Endothelial cell of umbilical vein (primary cell): ENCODE data around the gene PLCB4. TPM values are rescaled to one million over a fixed set of nuclear protein-coding genes. Genes with fewer than 3 reads are reported as not detected.

Source experiments
- BruUV-seq: library from RNA; stranded (reverse); fragments of 400-500 nt; replicated peaks from 2 replicates; lab custom pipeline; 2021; lab: Mats Ljungman, UMichigan
- CTCF ChIA-PET: fragments of 300-600, 350-600 bp; sonication (Branson Sonifier 250); formaldehyde crosslinking; loops from one replicate; lab custom pipeline; 2021; ENCODE audit warnings: antibody characterized with exemption, inconsistent platforms; lab: Charles Lee
- POLR2A ChIA-PET: fragments of 300-600, 350-600 bp; sonication (Branson Sonifier 250); formaldehyde crosslinking; loops from one replicate; lab custom pipeline; 2021; ENCODE audit warnings: antibody characterized with exemption, inconsistent platforms; lab: Charles Lee
- DNase-seq: peaks from one replicate; pipeline ENCODE4 v3.0.0-alpha.2; 2011; ENCODE audit warnings: low read depth, low spot score
- FAIRE-seq: peaks from 2 replicates; lab custom pipeline; 2011; peaks lifted over from hg19 to GRCh38; lab: Jason Lieb, UNC
- H2AFZ ChIP-seq: 2 replicates; pipeline ENCODE4 v1.6.0; 2012; ENCODE audit warnings: low read depth, low read length, control low read depth, inconsistent platforms
- H3K27ac ChIP-seq: 2 replicates; pipeline ENCODE4 v1.5.1; 2011; ENCODE audit warnings: low read depth, mild to moderate bottlenecking, control low read depth, low read length, moderate library complexity; ENCODE audit not compliant: insufficient read depth
- H3K27me3 ChIP-seq, 2 experiments: 2 replicates each; pipeline versions ENCODE4 v1.6.0 to v1.6.1; 2011; ENCODE audit warnings: low read length in 2 of 2, mixed read lengths in 1 of 2; ENCODE audit not compliant: control insufficient read depth in 2 of 2, insufficient read depth in 2 of 2
- H3K36me3 ChIP-seq, 2 experiments: 2 replicates in 1 of 2; 3 replicates in 1 of 2; pipeline ENCODE4 v1.5.1; 2011; ENCODE audit warnings: low read length in 2 of 2, mild to moderate bottlenecking in 1 of 2, moderate library complexity in 1 of 2; ENCODE audit not compliant: control insufficient read depth in 2 of 2, insufficient read depth in 2 of 2; ENCODE audit errors: extremely low read depth in 1 of 2
- H3K4me1 ChIP-seq: 3 replicates; pipeline ENCODE4 v1.5.1; 2011; ENCODE audit warnings: mild to moderate bottlenecking, low read length; ENCODE audit not compliant: control insufficient read depth, insufficient read depth; ENCODE audit errors: extremely low read depth
- H3K4me2 ChIP-seq: 2 replicates; pipeline ENCODE4 v1.6.1; 2011; ENCODE audit warnings: low read length, control low read depth, mixed read lengths; ENCODE audit not compliant: insufficient read depth
- H3K4me3 ChIP-seq, 3 experiments: fragments of 200-600 bp in 1 of 3; sonication (generic), shearing (Covaris generic) in 1 of 3; replicated peaks in 1 of 3; 2 replicates each; pipeline ENCODE4 v1.5.1; 2011 to 2016; ENCODE audit warnings: control low read depth in 3 of 3, low read length in 3 of 3, mild to moderate bottlenecking in 2 of 3, inconsistent platforms in 1 of 3, low read depth in 1 of 3, moderate library complexity in 1 of 3; ENCODE audit not compliant: insufficient read depth in 1 of 3
- H3K79me2 ChIP-seq: 2 replicates; pipeline ENCODE4 v1.6.0; 2012; ENCODE audit warnings: low read length, inconsistent platforms; ENCODE audit not compliant: control insufficient read depth, insufficient read depth
- H3K9ac ChIP-seq: replicated peaks from 2 replicates; pipeline ENCODE3; 2011; ENCODE audit warnings: low read length, control low read depth; ENCODE audit not compliant: insufficient read depth; ENCODE audit errors: extremely low read depth
- H3K9me1 ChIP-seq: replicated peaks from 3 replicates; pipeline ENCODE4 v1.6.0; 2011; ENCODE audit warnings: mild to moderate bottlenecking, low read length; ENCODE audit not compliant: control insufficient read depth, insufficient read depth; ENCODE audit errors: extremely low read depth
- H3K9me3 ChIP-seq: replicated peaks from 2 replicates; pipeline ENCODE4 v1.5.1; 2012; ENCODE audit warnings: low read length, inconsistent platforms; ENCODE audit not compliant: control insufficient read depth, insufficient read depth
- H4K20me1 ChIP-seq: replicated peaks from 2 replicates; pipeline ENCODE3; 2011; ENCODE audit warnings: mild to moderate bottlenecking, low read length; ENCODE audit not compliant: control insufficient read depth, insufficient read depth; ENCODE audit errors: extremely low read depth
- CTCF ChIP-seq, 2 donors: IDR thresholded peaks; 1 replicate in 1 of 2; 2 replicates in 1 of 2; pipeline ENCODE4 v1.5.1; 2011; ENCODE audit warnings: low read length in 2 of 2, mild to moderate bottlenecking in 2 of 2, moderate library complexity in 2 of 2, control low read depth in 1 of 2, inconsistent platforms in 1 of 2, low read depth in 1 of 2; ENCODE audit not compliant: insufficient read depth in 1 of 2; ENCODE audit errors: extremely low read depth in 1 of 2
- EZH2 ChIP-seq: IDR thresholded peaks from 2 replicates; pipeline ENCODE4 v1.6.1; 2012; ENCODE audit warnings: borderline replicate concordance, low read depth, mild to moderate bottlenecking, moderate library complexity, low read length, inconsistent platforms; ENCODE audit not compliant: severe bottlenecking
- FOS ChIP-seq: IDR thresholded peaks from 2 replicates; pipeline ENCODE4 v1.6.1; 2011; ENCODE audit warnings: mild to moderate bottlenecking, low read length, moderate library complexity, borderline replicate concordance; ENCODE audit not compliant: insufficient read depth
- GATA2 ChIP-seq: IDR thresholded peaks from 2 replicates; pipeline ENCODE4 v1.7.0; 2011; ENCODE audit warnings: low read depth, mild to moderate bottlenecking, moderate library complexity, mixed read lengths, low read length; ENCODE audit not compliant: insufficient read length, insufficient read depth
- JUN ChIP-seq: IDR thresholded peaks from 2 replicates; pipeline ENCODE4 v1.6.1; 2011; ENCODE audit warnings: borderline replicate concordance, low read depth; ENCODE audit not compliant: insufficient read length, insufficient read depth
- MAX ChIP-seq: IDR thresholded peaks from 2 replicates; pipeline ENCODE4 v1.6.1; 2011; ENCODE audit not compliant: insufficient read depth, insufficient read length
- MYC ChIP-seq: IDR thresholded peaks from one replicate; pipeline ENCODE4 v1.6.1; 2011; ENCODE audit warnings: mild to moderate bottlenecking, low read depth, low read length
- POLR2A ChIP-seq: IDR thresholded peaks from 2 replicates; pipeline ENCODE4 v1.6.1; 2012; ENCODE audit warnings: low read depth, mild to moderate bottlenecking, control low read depth, low read length
- POLR2AphosphoS5 ChIP-seq: IDR thresholded peaks from 2 replicates; pipeline ENCODE4 v1.6.1; 2012; ENCODE audit warnings: low read depth, mild to moderate bottlenecking, control low read depth, low read length, moderate library complexity; ENCODE audit not compliant: insufficient read depth
- dilution Hi-C: fragments of 300-500 bp; cut with MboI; formaldehyde crosslinking; loops from one replicate; pipeline ENCODE4 v1.15.0; 2019; ENCODE audit warnings: low sequenced_read_pairs; ENCODE audit not compliant: extremely low pct_ligation_motif_present
- intact Hi-C: fragments of 100-400 bp; cut with micrococcal nuclease; formaldehyde crosslinking; loops from one replicate; pipeline ENCODE4 v1.10.0; 2022
- polyA plus RNA-seq, 4 experiments: library from polyadenylated mRNA; depleted of rRNA in 3 of 4; stranded (reverse) in 3 of 4; unstranded in 1 of 4; fragments of >200 nt; gene quantifications; 2 replicates each; pipeline versions ENCODE4 v1.2.1 to v1.2.3, GENCODE V29; 2011 to 2012; ENCODE audit warnings: missing spikeins in 1 of 4
- total RNA-seq: library from RNA; stranded (reverse); gene quantifications from 2 replicates; pipeline ENCODE4 v1.2.3, GENCODE V29; 2021

PLCB4 gene
- total and polyA plus RNA-seq, 2 donors (not counting 3 experiments of a cell fraction or from before 2014, with no cell fraction given) = 0.37 to 1.7 TPM

GRCh38 chr20:9070304-9070703 lies 1.4 kb downstream of the PLCB4 start:
- Histone ChIP-seq H3K9ac (no peak overlapping the region), H2AFZ (no peak overlapping the region), H3K4me2 (no peak overlapping the region), H3K9me3 (no peaks in the 10 kb centered on the region), H3K4me3 (no peak overlapping the region), H3K79me2 (no peaks in the 10 kb centered on the region), H3K36me3 (no peaks in the 10 kb centered on the region), H3K27me3 (peaks cover 0 to 5% of the 10 kb centered on the region in 2 experiments), H3K9me1 (no peaks in the 10 kb centered on the region), H3K4me1 (no peaks in the 10 kb centered on the region), H4K20me1 (no peaks in the 10 kb centered on the region), H3K27ac (no peak overlapping the region)
- intact Hi-C loops = no loop called here
- TF ChIP-seq CTCF (IDR thresholded peaks at IDR 0.05; ENCODE audit: extremely low read depth in 1 of 2, insufficient read depth in 1 of 2, low read depth in 1 of 2, low read length in 2 of 2) (no peak), POLR2A (no peak), POLR2AphosphoS5 (no peak), MYC (no peak), FOS (no peak), EZH2 (no peak), GATA2 (no peak), JUN (no peak), MAX (no peak)
- dilution Hi-C loops = no loop called here
- ChIA-PET CTCF (interaction anchor here (0.8 to 4.1 kb wide), 2 partner anchors 26 to 217 kb away, joined by 3 to 20 read pairs; no protein-coding TSS in a partner anchor), POLR2A (no interaction called here)
- no peak for DNase-seq
- no TSS peak for BruUV-seq
- no peak for FAIRE-seq
